Colonic mucosa (tissue), 4 donors: ENCODE results near the gene LRIG1. TPM values are rescaled to one million over a fixed set of nuclear protein-coding genes. Genes with fewer than 3 reads are reported as not detected.

ENCODE experiments used
- DNase-seq: peaks from one replicate; pipeline ENCODE4 v3.0.0-alpha.2; 2020
- H3K27ac ChIP-seq: fragments of 200-600 bp; one replicate; pipeline ENCODE4 v1.8.0; 2021
- H3K27me3 ChIP-seq: fragments of 200-600 bp; one replicate; pipeline ENCODE4 v1.8.0; 2021
- H3K36me3 ChIP-seq: fragments of 200-600 bp; one replicate; pipeline ENCODE4 v1.8.0; 2021
- H3K4me1 ChIP-seq: fragments of 200-600 bp; one replicate; pipeline ENCODE4 v1.8.0; 2021; ENCODE audit warnings: mild to moderate bottlenecking
- H3K4me3 ChIP-seq: fragments of 200-600 bp; one replicate; pipeline ENCODE4 v1.8.0; 2021
- H3K9ac ChIP-seq, 2 donors: one replicate each; pipeline ENCODE4 v1.7.0; 2013; ENCODE audit warnings: control low read depth in 2 of 2, low read depth in 2 of 2, low read length in 2 of 2
- H3K9me3 ChIP-seq: fragments of 200-600 bp; one replicate; pipeline ENCODE4 v1.8.0; 2021
- intact Hi-C: fragments of 100-400 bp; cut with DNase I; formaldehyde crosslinking; loops from one replicate; pipeline ENCODE4 v1.14.1; 2022
- total RNA-seq, 2 donors: library from RNA; stranded (reverse); fragmentation: NEBNext Ultra II Directional in 1 of 2; extraction: Animal tissue kit (Norgen Biotek cat#: 25700) in 1 of 2; gene quantifications; one replicate each; pipeline ENCODE4 v1.2.1, GENCODE V29; 2021
- TF ChIP-seq, protein P1 (sequence below): fragments of 200-600 bp; IDR thresholded peaks from one replicate; pipeline ENCODE4 v1.8.0; 2022; ENCODE audit warnings: antibody characterized with exemption, mild to moderate bottlenecking
- donor health status: healthy.
- donor health status: DM: no; HTN: no; CAD: no.
- donor health status: DM: no; HTN: no; CAD: no.

Gene LRIG1
- total RNA-seq, 2 donors from 2014 or later = 43.9 to 57.5 TPM

DNA sequence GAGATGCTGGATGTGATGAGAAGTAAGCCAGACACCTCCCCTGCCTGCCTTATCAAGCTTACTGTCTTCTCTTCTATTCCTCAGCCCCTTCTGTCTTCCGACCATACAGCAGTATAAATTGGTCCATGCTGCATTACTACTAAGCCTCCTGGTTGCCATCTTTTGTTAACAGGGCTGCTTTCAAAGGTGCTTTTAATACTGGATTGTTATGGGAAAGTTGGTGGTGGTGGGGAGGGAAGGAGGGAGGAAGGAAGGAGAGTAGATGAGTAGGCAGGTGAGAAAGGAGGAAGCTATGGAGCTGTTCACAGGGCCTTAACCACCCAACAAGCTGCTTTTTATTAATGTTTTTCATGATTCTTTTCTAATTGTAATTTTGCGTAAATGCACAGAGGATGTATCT is 165.2 kb downstream of the LRIG1 start:
- Histone ChIP-seq H3K4me3 (no peak overlapping the region), H3K9ac (no peak overlapping the region), H3K27ac (no peak overlapping the region), H3K36me3 (no peaks in the 10 kb centered on the region), H3K27me3 (no peaks in the 10 kb centered on the region), H3K9me3 (no peaks in the 10 kb centered on the region), H3K4me1 (no peaks in the 10 kb centered on the region)
- TF ChIP-seq, protein P1, sequence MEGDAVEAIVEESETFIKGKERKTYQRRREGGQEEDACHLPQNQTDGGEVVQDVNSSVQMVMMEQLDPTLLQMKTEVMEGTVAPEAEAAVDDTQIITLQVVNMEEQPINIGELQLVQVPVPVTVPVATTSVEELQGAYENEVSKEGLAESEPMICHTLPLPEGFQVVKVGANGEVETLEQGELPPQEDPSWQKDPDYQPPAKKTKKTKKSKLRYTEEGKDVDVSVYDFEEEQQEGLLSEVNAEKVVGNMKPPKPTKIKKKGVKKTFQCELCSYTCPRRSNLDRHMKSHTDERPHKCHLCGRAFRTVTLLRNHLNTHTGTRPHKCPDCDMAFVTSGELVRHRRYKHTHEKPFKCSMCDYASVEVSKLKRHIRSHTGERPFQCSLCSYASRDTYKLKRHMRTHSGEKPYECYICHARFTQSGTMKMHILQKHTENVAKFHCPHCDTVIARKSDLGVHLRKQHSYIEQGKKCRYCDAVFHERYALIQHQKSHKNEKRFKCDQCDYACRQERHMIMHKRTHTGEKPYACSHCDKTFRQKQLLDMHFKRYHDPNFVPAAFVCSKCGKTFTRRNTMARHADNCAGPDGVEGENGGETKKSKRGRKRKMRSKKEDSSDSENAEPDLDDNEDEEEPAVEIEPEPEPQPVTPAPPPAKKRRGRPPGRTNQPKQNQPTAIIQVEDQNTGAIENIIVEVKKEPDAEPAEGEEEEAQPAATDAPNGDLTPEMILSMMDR = no peak
- no peak for DNase-seq
- intact Hi-C loops = no loop called here
